ENCODE results near the gene PPP2R5B.

PPP2R5B gene

GRCh38 chr11:64928957-64929356 is 4.5 kb downstream of the PPP2R5B start:
- DNase-seq (ENCODE audit: low read depth in 1 of 2, low spot score in 1 of 2) = no peak

- DNase-seq (ENCODE audit: low read depth in 1 of 2, low spot score in 1 of 2) = no peak
Measured at GRCh38 chr11:64929625-64930024, 5.1 kb downstream of the PPP2R5B start.

- no peak for DNase-seq (ENCODE audit: low read depth in 1 of 2, low spot score in 1 of 2)
Measured at GRCh38 chr11:64930340-64930739, 5.9 kb downstream of the PPP2R5B start.

GRCh38 chr11:64931290-64931689 is 6.8 kb downstream of the PPP2R5B start:
- no peak for DNase-seq (ENCODE audit: low read depth in 1 of 2, low spot score in 1 of 2)

GRCh38 chr11:64932324-64932723 is 7.8 kb downstream of the PPP2R5B start:
- DNase-seq (ENCODE audit: low read depth in 1 of 2, low spot score in 1 of 2) = no peak

GRCh38 chr11:64933213-64933934 is 8.9 kb downstream of the PPP2R5B start:
- DNase-seq (ENCODE audit: low read depth in 1 of 2, low spot score in 1 of 2) = no peak

GRCh38 chr11:64933935-64934681 is 9.6 kb downstream of the PPP2R5B start:
- DNase-seq (ENCODE audit: low read depth in 1 of 2, low spot score in 1 of 2) = no peak

GRCh38 chr11:64934682-64935358 is 10.3 kb downstream of the PPP2R5B start:
- DNase-seq (ENCODE audit: low read depth in 1 of 2, low spot score in 1 of 2) = no peak

- DNase-seq (ENCODE audit: low read depth in 1 of 2, low spot score in 1 of 2) = no peak
Measured at GRCh38 chr11:64935359-64936081, 11.0 kb downstream of the PPP2R5B start, which contains the start of gene GPHA2. Gene GPHA2 (minus strand): TSS chr11:64935893. CDS start chr11:64935460, 433 bp downstream.

- no peak for DNase-seq (ENCODE audit: low read depth in 1 of 2, low spot score in 1 of 2)
Measured at GRCh38 chr11:64936539-64936938, 12.1 kb downstream of the PPP2R5B start.

- DNase-seq (ENCODE audit: low read depth in 1 of 2, low spot score in 1 of 2) = no peak
Measured at GRCh38 chr11:64947208-64947814, 22.8 kb downstream of the PPP2R5B start.

- DNase-seq (ENCODE audit: low read depth in 1 of 2, low spot score in 1 of 2) = no peak
Measured at GRCh38 chr11:64951529-64951928, 27.0 kb downstream of the PPP2R5B start.

GRCh38 chr11:64954201-64954600 is 29.7 kb downstream of the PPP2R5B start:
- no peak for DNase-seq (ENCODE audit: low read depth in 1 of 2, low spot score in 1 of 2)

- no peak for DNase-seq (ENCODE audit: low read depth in 1 of 2, low spot score in 1 of 2)
Measured at GRCh38 chr11:64959498-64959897, 35.0 kb downstream of the PPP2R5B start.

- DNase-seq (ENCODE audit: low read depth in 1 of 2, low spot score in 1 of 2) = no peak
Measured at GRCh38 chr11:64960719-64961118, 36.2 kb downstream of the PPP2R5B start.

GRCh38 chr11:64963072-64963631 is 38.7 kb downstream of the PPP2R5B start:
- no peak for DNase-seq (ENCODE audit: low read depth in 1 of 2, low spot score in 1 of 2)

- no peak for DNase-seq (ENCODE audit: low read depth in 1 of 2, low spot score in 1 of 2)
Measured at GRCh38 chr11:64967375-64967774, 42.9 kb downstream of the PPP2R5B start.

- DNase-seq (ENCODE audit: low read depth in 1 of 2, low spot score in 1 of 2) = no peak
Measured at GRCh38 chr11:64969209-64969608, 44.7 kb downstream of the PPP2R5B start.

GRCh38 chr11:64970731-64971151 is 46.3 kb downstream of the PPP2R5B start:
- no peak for DNase-seq (ENCODE audit: low read depth in 1 of 2, low spot score in 1 of 2)

GRCh38 chr11:64971421-64972233 is 47.1 kb downstream of the PPP2R5B start, which contains the start of gene MAJIN:
Gene MAJIN (minus strand): TSS chr11:64972108. CDS start chr11:64959405, 12,703 bp downstream.
- DNase-seq (ENCODE audit: low read depth in 1 of 2, low spot score in 1 of 2) = peak; percentile 76 to 88

All from stimulated activated CD4-positive, alpha-beta T cell treated with anti-CD3 and anti-CD28 coated beads, Interleukin-15, amount 100 ng/mL, for 1 hour (primary cell).